Astrocyte of the cerebellum (primary cell): ENCODE results near the gene ATP1A2.

Experiments used
- DNase-seq: peaks from one replicate; pipeline ENCODE4 v3.0.0-alpha.2; 2011; ENCODE audit warnings: low read depth
- H3K4me3 ChIP-seq: 2 replicates; pipeline ENCODE4 v1.5.1; 2011; ENCODE audit warnings: mild to moderate bottlenecking, low read depth, low read length, moderate library complexity
- CTCF ChIP-seq: IDR thresholded peaks from 2 replicates; pipeline ENCODE4 v1.5.1; 2012; ENCODE audit warnings: low read length, low read depth, moderate library complexity, mild to moderate bottlenecking; ENCODE audit errors: missing control alignments
- in situ Hi-C: cut with HindIII; loops from 2 replicates; pipeline ENCODE4 v1.10.0; 2017; ENCODE audit warnings: low sequenced_read_pairs

Gene ATP1A2

DNA sequence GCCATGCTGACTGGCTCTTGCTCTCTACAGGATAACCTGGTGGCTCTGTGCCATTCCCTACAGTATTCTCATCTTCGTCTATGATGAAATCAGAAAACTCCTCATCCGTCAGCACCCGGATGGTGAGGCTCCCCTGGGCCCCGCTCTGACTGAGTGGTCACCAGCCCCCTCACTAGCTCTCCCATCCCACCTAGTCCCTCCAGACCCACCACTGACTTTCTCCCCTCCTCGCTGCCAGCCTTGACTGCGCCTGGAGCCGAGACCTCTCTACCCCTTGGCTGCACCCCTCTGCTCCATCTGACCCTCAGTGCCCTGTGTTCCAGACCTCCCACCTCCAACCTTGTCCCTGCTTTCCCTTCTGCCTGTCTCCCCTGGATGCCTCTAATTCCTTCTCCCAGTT, 70.7 kb downstream of the ATP1A2 start:
- in situ Hi-C loops: no loop called here
- DNase-seq: no peak
- H3K4me3 ChIP-seq: no peak overlapping the region
- TF ChIP-seq CTCF: no peak

GRCh38 chr1:160186729-160187128, 71.2 kb downstream of the ATP1A2 start:
- TF ChIP-seq CTCF: no peak
- in situ Hi-C loops: no loop called here
- H3K4me3 ChIP-seq: no peak overlapping the region
- DNase-seq: no peak

- in situ Hi-C loops: no loop called here
- no peak for TF ChIP-seq CTCF
- no peak overlapping the region for H3K4me3 ChIP-seq
- DNase-seq: no peak
These were observed 71.8 kb downstream of the ATP1A2 start for GRCh38 chr1:160187407-160187806.

DNA sequence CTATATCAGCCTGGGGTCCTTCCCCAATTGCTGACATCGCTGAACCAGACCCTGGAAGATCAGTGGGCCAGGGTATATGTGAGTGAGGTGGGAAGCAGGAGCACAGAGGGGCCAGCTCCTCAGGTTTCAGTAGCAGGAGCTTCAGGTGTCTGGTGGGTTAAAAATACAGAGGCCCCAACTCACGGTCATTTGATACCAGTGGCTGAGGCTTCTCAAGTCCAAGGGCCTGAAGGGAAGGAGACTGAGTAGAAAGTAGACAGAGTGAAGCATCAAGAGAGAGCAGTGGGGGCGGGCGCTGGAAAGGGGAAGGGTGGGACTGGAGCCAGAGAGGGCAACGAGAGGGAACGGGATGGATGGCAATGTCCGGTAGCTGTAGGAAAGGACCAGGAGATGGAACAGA, 72.8 kb downstream of the ATP1A2 start:
- no peak for DNase-seq
- TF ChIP-seq CTCF: no peak
- no peak overlapping the region for H3K4me3 ChIP-seq
- in situ Hi-C loops: no loop called here

DNA sequence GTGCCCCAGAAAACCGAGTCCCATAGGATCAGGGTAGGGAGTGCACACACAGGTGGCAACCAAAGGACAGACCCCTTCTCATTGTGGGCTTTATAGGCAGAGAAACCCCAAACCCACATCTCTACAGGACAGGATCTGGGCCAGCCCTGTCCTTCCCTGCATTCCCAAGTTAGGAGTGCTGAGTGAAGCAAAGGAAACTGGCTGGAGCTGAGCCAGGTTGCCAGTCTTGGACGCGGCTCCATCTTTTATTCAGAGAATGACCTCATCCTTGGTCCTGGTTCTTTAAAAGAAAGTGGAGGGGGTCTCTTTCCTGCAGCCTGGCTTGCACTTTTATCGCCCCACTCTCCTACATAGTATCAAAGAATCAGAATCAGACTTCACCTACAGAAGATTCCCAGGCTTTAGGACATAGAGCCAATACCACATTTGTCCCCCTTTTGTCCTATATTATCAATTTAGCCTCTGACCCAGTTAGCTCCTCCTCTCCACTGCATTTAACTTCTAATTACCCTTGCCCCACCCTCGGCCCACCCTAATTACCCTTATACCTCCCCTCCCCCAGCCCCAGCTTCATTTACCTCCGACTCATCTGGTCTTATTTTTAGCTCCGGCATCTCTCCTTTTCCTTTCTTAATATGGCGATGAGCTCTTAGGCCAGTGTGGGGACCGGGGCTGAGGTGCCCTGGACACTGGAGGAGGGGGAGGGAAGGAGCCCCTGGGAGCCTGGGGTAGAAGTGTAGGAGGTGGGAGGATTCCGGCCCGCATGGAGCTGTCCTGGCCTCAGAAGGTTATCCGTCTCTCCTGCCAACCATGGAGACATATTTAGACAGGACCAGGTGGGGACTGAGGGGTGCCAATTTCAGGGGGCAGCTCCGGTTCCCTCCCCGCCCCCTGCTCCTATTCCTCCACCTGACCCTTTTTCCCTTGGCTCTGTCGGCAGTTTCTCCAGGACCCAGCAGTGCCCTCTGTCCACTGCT, 74.4 kb downstream of the ATP1A2 start, which contains the start of gene CASQ1:
CASQ1 (plus strand) TSS at position 927 of the 977 bp plus-strand sequence. CDS start 177 bp downstream, outside the sequence.
- H3K4me3 ChIP-seq: no peak within 1 kb of the TSS
- in situ Hi-C loops: loop anchor here (10.0 kb wide), 1 partner anchor 135 kb away; no protein-coding TSS in a partner anchor
- no peak for DNase-seq
- TF ChIP-seq CTCF: no peak

DNA sequence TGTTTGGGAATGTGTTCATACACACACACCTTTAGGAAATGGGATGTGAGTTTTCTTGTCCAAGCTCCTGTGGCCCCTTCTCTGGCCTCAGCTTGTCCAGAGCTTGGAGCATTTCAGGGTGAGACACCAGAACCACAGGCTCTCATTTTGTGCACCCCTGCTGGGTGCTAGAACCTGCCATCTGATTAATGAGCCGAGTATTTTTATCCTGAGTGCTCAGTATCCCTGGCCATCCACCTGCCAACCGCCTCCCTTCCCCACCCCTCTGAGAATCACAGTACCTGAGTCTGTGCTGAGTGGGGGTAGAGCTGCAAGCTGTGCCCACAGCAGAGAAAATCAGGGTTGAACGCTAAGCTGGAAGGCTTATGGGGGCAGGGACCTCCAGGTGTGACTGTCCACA, 76.2 kb downstream of the ATP1A2 start:
- no peak for DNase-seq
- in situ Hi-C loops: loop anchor here (10.0 kb wide), 1 partner anchor 133 kb away; no protein-coding TSS in a partner anchor
- no peak overlapping the region for H3K4me3 ChIP-seq
- TF ChIP-seq CTCF: no peak
